GM18526 (cell line): ENCODE results near the gene SAMHD1.

ENCODE experiments used
- POLR2A ChIP-seq: IDR thresholded peaks from 3 replicates; pipeline ENCODE4 v1.6.1; 2011; ENCODE audit not compliant: insufficient read length; ENCODE audit errors: extremely low read depth

SAMHD1 gene

DNA sequence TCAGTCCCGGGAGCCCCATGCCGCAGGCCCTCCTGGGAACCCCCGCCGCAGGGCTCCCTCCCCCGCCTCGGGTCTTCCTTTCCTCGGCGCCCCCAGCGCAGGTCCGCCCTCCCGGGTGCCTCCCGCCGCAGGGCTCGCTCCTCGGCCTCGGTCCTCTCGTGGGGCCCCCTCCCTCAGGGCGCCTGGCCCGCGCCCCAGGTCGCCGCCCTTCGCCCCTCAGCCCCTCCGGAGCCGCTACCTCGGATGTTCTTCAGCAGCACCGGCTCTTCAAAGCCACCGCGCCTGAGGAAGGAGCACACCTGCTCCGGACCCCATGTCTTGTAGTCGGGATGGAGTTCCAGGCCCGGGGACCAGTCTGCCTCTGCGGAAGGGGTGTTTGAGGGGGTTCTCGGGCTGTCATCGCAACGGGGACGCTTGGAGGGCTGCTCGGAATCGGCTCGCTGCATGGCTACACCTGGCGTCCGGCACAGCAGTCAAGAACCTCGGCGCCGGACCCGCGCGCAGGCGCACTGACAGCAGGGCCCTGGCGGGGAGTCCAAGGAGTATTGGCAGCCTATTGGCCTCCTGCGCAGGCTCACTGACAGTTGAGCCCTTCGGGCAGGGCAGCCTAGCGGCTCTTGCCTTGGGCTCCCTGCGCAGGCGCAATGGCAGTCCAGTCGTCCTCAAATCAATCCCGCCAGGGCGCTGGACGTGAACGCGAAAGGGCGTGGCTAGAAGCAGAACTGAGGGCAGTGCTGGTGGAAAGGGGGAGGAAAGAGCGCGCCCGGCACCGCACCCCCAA is at the start of gene SAMHD1:
Gene SAMHD1, minus strand, starts transcription at position 511 of the 781 bp plus-strand sequence. Its CDS starts 65 bp downstream, at position 446.
- TF ChIP-seq POLR2A: peak; percentile 73

DNA sequence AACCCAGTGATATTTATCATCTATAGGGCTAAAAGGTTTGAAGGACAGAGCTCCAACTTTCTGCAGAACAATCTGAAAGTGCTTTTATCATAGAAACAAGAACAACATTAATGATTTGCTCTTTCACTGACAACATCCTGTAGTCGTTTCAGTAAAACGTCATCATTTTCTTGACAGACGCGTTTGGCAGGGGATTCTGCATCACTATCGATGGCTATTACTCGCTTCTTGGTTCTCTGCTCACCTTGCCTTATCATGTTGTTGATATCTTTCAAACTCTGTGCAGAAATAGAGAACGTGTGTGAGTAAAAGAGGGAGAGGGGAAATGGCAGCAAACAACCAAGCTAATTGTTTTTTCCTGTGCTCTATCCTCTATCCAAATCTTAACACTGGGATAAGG is 47.1 kb upstream of the SAMHD1 start:
- TF ChIP-seq POLR2A: no peak

DNA sequence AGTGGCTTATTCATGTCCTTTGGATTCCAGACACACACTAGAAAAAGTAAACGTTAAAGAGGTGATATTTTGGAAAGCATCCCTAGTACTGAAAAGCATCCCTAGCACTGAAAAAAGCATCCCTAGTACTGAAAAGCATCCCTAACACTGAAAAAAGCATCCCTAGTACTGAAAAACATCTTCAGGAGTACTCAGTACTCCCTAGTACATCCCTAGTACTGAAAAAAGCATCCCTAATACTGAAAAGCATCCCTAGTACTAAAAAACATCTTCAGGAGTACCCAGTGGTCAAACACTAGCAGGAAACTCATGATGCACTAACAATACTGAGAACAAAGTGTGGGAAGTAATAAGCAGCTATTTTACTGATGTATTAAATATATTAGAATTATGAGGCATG is 45.6 kb upstream of the SAMHD1 start:
- no peak for TF ChIP-seq POLR2A

DNA sequence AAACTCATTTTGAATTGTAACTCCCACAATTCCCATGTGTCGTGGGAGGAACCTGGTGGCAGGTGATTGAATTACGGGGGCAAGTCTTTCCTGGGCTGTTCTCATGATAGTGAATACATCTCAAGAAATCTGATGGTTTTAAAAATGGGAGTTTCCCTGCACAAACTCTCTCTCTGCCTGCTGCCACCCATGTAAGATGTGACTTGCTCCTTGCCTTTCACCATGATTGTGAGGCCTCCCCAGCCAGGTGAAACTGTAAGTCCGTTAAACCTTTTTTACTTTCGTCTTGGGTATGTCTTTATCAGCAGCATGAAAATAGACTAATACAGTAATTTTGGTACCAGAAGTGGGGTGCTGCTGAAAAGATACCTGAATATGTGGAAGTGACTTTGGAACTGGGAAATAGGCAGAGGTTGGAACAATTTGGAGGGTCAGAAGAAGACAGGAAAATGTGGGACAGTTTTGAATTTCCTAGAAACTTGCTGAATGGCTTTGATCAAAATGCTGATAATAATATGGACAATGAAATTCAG is 41.4 kb upstream of the SAMHD1 start:
- TF ChIP-seq POLR2A: no peak

DNA sequence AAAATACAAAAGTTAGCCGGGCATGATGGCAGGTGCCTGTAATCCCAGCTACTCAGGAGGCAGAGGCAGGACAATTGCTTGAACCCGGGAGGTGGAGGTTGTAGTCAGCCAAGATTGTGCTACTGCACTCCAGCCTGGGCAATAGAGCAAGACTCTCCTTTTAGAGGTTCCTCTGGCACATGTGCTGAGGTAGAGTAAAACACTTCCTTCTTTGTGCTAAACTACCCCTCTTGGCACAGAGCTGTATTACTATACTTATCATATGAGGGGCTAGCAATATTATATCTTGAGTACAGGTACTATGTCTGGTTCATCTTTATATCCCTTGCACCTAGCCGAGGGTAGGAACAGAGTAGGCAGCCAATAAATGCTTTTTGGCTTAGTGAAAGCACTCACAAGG is 40.2 kb upstream of the SAMHD1 start:
- TF ChIP-seq POLR2A: no peak

DNA sequence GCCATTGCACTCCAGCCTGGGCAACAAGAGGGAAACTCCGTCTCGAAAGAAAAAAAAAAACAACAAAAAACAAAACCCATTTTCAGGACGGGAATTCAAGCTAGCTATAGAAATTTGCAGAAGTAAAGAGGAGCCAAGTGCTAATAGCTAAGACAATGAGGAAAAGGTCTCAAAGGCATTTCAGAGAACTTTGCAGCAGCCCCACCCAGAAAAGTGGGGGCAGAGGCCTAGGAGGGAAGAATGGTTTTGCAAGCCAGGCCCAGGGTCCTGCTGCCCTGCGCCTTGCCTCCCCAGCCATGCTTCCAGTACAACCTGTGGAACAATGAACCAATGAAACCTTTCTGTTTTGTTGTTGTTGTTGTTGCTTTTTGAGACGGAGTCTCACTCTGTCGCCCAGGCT is 38.3 kb upstream of the SAMHD1 start:
- TF ChIP-seq POLR2A: no peak

DNA sequence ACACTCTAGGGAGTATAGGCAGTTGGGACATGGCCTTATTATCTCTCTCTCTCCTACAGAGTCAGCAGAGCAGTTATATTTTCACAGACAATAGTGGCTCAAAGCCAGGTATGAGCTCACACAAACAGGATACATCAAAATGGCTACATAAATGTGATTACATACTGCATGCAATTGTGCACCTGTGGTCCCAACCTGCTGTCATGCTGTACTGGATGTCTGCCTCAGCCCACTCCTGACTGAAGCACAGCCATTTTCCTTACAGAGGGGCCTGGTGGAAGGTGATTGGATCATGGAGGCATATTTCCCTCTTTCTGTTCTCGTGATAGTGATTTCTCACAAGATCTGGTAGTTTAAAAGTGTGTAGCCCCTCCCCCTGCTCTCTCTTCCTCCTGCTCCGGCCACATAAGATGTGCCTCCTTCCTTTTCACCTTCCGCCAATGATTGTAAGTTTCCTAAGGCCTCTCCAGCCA is 37.0 kb upstream of the SAMHD1 start:
- no peak for TF ChIP-seq POLR2A

DNA sequence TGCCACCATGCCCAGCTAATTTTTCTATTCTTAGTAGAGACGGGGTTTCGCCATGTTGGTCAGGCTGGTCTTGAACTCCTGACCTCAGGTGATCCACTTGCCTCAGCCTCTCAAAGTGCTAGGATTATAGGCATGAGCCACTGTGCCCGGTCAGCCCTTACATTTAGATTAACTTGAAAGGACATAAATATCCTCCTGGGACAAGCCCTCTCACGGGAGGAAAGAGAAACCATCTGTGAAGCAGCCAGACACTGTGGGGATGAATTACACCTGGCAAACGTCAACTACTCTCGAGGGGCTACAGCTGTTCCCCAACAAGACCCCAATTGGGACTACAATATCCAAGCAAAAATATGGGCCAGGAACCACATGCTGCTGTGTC is 32.7 kb upstream of the SAMHD1 start:
- no peak for TF ChIP-seq POLR2A

DNA sequence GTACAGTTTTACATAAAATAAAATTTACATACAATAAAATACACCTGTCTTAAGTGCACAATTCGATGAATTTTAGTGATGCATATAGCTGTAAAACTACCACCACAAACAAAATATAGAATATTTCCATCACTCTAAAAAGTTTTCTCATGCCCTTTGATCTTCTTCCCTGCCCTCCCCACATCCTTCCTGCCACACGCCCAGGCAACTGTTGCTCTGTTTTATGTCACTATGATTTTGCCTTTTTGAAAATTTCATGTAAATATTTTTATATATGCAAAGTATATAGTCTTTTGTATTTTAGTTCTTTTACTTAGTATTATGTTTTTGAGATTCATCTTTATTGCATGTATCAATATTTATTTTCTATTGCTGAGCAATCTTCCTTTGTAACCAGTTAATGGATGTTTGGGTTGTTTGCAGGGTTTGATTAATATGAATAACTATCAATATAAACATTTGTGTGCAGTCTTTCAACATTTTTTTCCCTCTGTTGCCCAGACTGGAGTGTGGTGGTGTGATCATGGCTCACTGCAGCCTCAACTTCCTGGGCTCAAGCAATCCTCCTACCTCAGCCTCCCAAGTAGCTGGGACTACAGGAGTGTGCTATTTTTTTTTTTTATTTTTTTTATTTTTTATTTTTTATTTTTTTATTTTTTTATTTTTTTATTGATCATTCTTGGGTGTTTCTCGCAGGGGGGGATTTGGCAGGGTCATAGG is 23.8 kb upstream of the SAMHD1 start:
- TF ChIP-seq POLR2A: no peak

DNA sequence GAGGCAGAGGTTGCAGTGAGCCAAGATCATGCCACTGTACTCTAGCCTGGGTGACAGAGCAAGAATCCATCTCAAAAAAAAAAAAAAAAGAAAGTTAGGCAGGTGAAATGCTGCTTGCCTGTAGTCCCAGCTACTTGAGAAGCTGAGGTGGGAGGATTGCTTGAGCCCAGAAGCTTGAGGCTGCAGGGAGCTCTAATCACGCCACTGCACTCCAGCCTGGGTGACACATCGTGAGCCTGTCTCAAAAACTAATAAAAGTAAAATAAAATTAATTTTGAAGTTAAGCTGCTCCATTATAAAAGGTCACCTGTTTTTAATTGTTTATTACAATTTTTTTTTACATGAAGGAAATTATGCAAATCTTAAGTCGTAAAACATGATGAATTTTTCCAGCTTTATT is 23.2 kb upstream of the SAMHD1 start:
- TF ChIP-seq POLR2A: no peak

DNA sequence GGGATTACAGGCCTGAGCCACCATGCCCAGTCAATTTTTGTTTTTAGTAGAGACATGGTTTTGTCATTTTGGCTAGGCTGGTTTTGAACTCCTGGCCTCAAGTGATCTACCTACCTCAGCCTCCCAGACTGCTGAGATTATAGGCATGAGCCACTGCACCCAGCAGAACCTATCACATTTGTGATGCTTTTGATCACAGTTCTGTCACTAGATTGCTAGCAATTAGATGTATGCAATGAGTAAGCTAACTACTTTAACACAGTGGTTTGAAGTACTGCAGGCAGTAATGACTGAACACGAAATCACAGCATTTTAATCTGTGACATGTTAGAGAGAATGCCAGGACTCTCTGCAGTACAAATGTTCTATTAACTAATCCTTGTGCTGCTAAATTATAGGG is 19.6 kb upstream of the SAMHD1 start:
- no peak for TF ChIP-seq POLR2A

DNA sequence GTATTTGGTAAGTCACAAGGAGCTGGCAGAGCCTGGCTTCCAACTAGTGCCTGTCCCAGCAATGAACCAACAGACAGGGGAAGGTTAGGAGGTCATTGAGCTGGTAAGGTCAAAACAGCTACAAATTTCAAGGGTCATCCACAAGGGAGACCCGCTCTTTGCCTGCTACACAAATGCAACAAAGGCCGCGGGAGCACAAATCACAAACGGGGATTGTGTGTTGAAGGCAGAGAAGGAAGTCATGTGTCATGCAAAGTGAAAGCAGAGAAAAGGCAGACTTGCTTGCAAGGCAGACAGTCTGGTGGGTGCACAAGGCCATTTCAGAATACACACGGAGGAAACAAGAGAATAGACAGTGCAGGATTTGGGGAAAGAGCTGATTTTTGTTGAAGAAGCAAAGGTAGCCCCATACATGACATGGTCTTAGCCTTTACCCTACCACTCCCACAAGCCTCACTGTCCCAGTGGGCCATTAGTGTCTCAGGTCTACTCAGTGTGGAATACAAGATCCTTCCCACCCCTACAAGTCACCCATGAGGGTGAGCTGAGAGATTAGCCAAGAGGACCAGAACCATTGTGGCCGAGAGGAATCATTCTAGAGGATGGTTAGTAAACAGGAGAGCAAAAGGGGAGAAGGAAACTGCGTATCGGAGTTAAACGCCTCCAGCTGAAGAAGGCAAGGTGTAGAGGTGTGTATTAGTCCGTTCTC is 18.1 kb upstream of the SAMHD1 start:
- no peak for TF ChIP-seq POLR2A

DNA sequence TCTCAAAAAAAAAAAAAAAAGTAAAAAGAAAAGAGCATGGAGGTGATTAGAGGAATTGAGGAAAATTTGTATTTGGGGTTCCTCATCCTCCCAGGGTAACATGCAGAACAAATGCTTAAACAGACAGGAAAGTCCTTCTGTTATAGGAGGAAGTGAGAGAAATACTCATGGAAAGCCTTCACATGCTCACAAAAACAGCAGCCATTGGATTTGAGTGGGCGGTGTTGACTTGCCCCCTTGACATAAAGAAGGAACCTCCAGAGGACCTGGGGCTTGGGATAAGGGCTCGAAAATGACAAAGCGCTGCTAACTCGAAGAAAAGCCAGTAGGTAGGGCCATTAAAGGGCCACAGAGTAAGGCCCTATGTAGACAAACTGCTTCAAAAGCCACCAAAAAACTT is 17.5 kb upstream of the SAMHD1 start:
- no peak for TF ChIP-seq POLR2A

DNA sequence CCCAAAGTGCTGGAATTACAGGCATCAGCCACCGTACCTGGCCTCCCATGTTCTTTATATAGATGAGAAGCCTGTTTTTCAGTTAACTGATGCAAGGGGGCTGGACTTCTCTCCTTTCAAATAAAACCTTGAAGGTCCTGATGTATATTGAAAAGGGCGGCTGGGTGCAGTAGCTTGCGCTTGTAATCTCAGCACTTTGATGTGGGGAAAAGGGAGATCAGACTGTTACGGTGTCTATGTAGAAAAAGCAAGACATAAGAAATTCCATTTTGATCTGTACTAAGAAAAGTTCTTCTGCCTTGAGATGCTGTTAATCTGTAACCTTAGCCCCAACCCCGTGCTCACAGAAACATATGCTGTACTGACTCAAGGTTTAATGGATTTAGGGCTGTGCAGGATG is 16.1 kb upstream of the SAMHD1 start:
- no peak for TF ChIP-seq POLR2A

DNA sequence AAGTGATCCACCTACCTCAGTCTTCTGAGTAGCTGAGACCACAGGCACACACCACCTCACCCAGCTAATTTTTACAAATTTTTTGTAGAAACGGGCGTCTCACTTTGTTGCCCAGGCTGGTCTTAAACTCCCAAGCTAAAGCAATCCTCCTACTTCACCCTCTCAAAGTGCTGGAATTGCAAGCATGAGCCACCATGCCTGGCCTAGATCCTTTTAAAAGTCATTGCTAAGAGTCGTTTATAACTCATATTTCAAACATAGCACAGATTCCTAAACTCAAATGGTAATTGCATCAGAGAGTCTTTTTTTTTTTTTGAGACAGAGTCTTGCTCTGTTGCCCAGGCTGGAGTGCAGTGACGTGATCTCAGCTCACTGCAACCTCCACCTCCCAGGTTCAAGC is 7.7 kb upstream of the SAMHD1 start:
- no peak for TF ChIP-seq POLR2A

DNA sequence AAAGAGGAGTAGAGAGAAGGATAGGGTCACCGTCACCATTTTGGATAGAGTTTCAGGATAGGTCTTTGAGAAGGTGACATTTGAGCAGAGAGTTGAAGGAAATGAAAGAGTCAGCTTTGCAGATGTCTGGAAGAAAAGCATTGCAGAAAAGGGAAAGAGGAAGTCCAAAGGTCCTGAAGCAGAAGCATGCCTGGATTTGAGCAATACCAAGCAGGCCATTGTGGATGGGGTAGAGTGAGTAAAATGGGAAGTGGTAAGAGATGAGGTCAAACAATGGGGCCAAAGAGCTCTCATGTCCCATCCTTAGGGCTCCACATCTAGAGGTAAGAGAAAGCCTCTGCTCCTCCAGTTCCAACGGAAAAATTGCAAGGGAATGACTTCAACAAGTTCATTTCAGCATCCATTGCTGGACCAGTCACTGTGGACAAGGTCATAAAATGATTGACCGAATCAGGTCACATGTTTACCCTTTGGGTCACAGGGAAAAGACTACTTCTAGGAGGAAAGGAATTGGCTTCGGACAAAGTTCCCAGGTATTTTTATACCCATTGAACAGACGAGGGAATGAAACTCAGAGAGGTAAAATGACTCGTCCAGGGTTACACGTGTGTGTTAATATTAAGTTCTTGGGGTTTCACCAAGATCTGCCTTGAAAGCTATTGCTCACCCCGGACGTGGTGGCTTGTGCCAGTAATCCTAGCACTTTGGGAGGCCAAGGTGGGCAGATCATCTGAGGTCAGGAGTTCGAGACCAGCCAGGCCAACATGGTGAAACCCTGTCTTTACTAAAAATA is 6.6 kb upstream of the SAMHD1 start:
- no peak for TF ChIP-seq POLR2A

DNA sequence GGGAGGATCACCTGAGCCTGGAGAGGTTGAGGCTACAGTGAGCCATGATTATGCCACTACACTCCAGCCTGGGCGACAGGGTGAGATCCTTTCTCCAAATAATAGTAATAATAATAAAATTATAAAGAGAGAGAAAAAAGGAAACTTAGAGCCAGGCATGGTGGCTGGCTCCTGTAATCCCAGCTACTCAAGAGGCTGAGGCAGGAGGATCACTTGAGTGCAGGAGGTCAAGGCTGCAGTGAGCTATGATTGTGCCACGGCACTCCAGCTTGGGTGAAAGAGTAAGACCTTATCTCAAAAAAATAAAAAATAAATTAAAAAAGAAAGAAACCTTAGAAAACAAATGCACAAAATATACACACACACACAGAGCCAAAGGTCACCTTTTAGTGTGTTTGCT is 5.2 kb upstream of the SAMHD1 start:
- no peak for TF ChIP-seq POLR2A
